A549 (cell line): ENCODE results near the gene CFAP157. TPM values are rescaled to one million over a fixed set of nuclear protein-coding genes. Genes with fewer than 3 reads are reported as not detected.

Experiments
- ATAC-seq, 2 experiments: fragments of 200-7000 bp in 1 of 2; fragments of >200 bp in 1 of 2; cut with Nextera tagmentation in 1 of 2; cut with Tn5 transposase in 1 of 2; 3 replicates each; pipeline versions ENCODE4 v1.8.0 to v1.9.1; 2018 to 2020; ENCODE audit warnings: mild to moderate bottlenecking in 1 of 2, moderate library complexity in 1 of 2
- CTCF ChIA-PET: fragments of 300-600 bp; sonication (Branson Sonifier 250); formaldehyde crosslinking; extraction: SDS; loops from one replicate; lab custom pipeline; 2021; ENCODE audit warnings: antibody characterized with exemption, inconsistent platforms; lab: Yijun Ruan, JAX
- POLR2A ChIA-PET: fragments of 350-600 bp; formaldehyde crosslinking; extraction: SDS; loops from one replicate; lab custom pipeline; 2021; ENCODE audit warnings: antibody characterized with exemption, inconsistent platforms; lab: Yijun Ruan, JAX
- DNase-seq, 2 experiments: peaks; one replicate each; pipeline versions ENCODE4 v3.0.0 to v3.0.0-alpha.2; 2011 to 2016; ENCODE audit warnings: low read depth in 1 of 2, low spot score in 1 of 2
- FAIRE-seq: peaks from 2 replicates; lab custom pipeline; 2011; peaks lifted over from hg19 to GRCh38; lab: Jason Lieb, UNC
- H3K27ac ChIP-seq, 2 experiments: fragments of >200 bp; sonication (Bioruptor Twin); formaldehyde crosslinking; 3 replicates each; pipeline ENCODE4 v1.5.1; 2016 to 2017
- H3K4me1 ChIP-seq: fragments of >200 bp; sonication (Bioruptor Twin); formaldehyde crosslinking; 3 replicates; pipeline ENCODE4 v1.6.1; 2016
- H3K4me2 ChIP-seq: fragments of >200 bp; sonication (Bioruptor Twin); formaldehyde crosslinking; 3 replicates; pipeline ENCODE4 v1.6.1; 2016
- H3K4me3 ChIP-seq: fragments of >200 bp; sonication (Bioruptor Twin); formaldehyde crosslinking; 3 replicates; pipeline ENCODE4 v1.5.1; 2016
- H3K9me3 ChIP-seq: fragments of >200 bp; sonication (Bioruptor Twin); formaldehyde crosslinking; 3 replicates; pipeline ENCODE4 v1.6.1; 2016
- CBX2 ChIP-seq: fragments of 200-600 bp; sonication (generic); IDR thresholded peaks from 2 replicates; pipeline ENCODE4 v1.6.1; 2016; ENCODE audit warnings: low read depth, mild to moderate bottlenecking, borderline replicate concordance
- CHD2 ChIP-seq: fragments of 150-350 bp; IDR thresholded peaks from 2 replicates; pipeline ENCODE4 v1.6.1; 2014; ENCODE audit warnings: low read length; ENCODE audit not compliant: partially characterized antibody
- EHMT2 ChIP-seq: fragments of 200-600 bp; sonication (generic); IDR thresholded peaks from 2 replicates; pipeline ENCODE4 v1.6.1; 2016; ENCODE audit warnings: antibody characterized with exemption, low read depth, mild to moderate bottlenecking, moderate library complexity
- EP300 ChIP-seq, 2 experiments: fragments of >200 bp; sonication (Bioruptor Twin); formaldehyde crosslinking; IDR thresholded peaks; 2 replicates in 1 of 2; 3 replicates in 1 of 2; pipeline ENCODE4 v1.6.1; 2016 to 2017
- ESRRA ChIP-seq: fragments of 150-350 bp; IDR thresholded peaks from 2 replicates; pipeline ENCODE4 v1.6.1; 2014; ENCODE audit warnings: mild to moderate bottlenecking, low read length, borderline replicate concordance
- HEYL ChIP-seq: fragments of 250-450 bp; sonication (Bioruptor Pico); IDR thresholded peaks from 2 replicates; pipeline ENCODE4 v1.8.0; 2021; ENCODE audit warnings: mild to moderate bottlenecking, moderate library complexity
- HOXB13 ChIP-seq: fragments of 250-450 bp; sonication (Bioruptor Pico); IDR thresholded peaks from 2 replicates; pipeline ENCODE4 v1.5.0; 2020; ENCODE audit warnings: low read depth, mild to moderate bottlenecking, moderate library complexity
- JUNB ChIP-seq: fragments of >200 bp; sonication (Bioruptor Twin); formaldehyde crosslinking; IDR thresholded peaks from 2 replicates; pipeline ENCODE4 v1.6.1; 2016
- KDM5A ChIP-seq: fragments of 200-600 bp; sonication (generic); IDR thresholded peaks from 2 replicates; pipeline ENCODE4 v1.6.1; 2016; ENCODE audit warnings: antibody characterized with exemption, mild to moderate bottlenecking
- MAFK ChIP-seq: fragments of 450-650 bp; IDR thresholded peaks from 2 replicates; pipeline ENCODE4 v1.6.1; 2014; ENCODE audit not compliant: partially characterized antibody
- MAZ ChIP-seq: fragments of 150-350 bp; IDR thresholded peaks from 2 replicates; pipeline ENCODE4 v1.6.1; 2014; ENCODE audit warnings: antibody characterized with exemption, low read depth, low read length, borderline replicate concordance
- NPAS2 ChIP-seq: fragments of 250-450 bp; sonication (Bioruptor Pico); IDR thresholded peaks from 2 replicates; pipeline ENCODE4 v1.8.0; 2022; ENCODE audit warnings: mild to moderate bottlenecking, moderate library complexity, borderline replicate concordance
- NR3C1 ChIP-seq: fragments of >200 bp; sonication (Bioruptor Twin); formaldehyde crosslinking; IDR thresholded peaks from 3 replicates; pipeline ENCODE4 v1.6.1; 2017
- POLR2AphosphoS2 ChIP-seq: conservative IDR thresholded peaks from 2 replicates; pipeline ENCODE4 v1.6.1; 2012; ENCODE audit warnings: low read length, improper control_type of control experiment, inconsistent platforms
- RAD21 ChIP-seq, 2 experiments: fragments of >200 bp in 1 of 2; sonication (Bioruptor Twin) in 1 of 2; formaldehyde crosslinking in 1 of 2; IDR thresholded peaks in 1 of 2; conservative IDR thresholded peaks in 1 of 2; 2 replicates in 1 of 2; 3 replicates in 1 of 2; pipeline ENCODE4 v1.6.1; 2012 to 2018; ENCODE audit warnings: inconsistent platforms in 1 of 2
- RARB ChIP-seq: fragments of 250-450 bp; sonication (Bioruptor Pico); IDR thresholded peaks from 2 replicates; pipeline ENCODE4 v1.8.0; 2021; ENCODE audit warnings: mild to moderate bottlenecking, moderate library complexity
- RNF2 ChIP-seq: fragments of 200-600 bp; sonication (generic); IDR thresholded peaks from 2 replicates; pipeline ENCODE4 v1.6.1; 2016; ENCODE audit warnings: low read depth, mild to moderate bottlenecking, antibody characterized with exemption, moderate library complexity, borderline replicate concordance
- TFCP2L1 ChIP-seq: fragments of 250-450 bp; sonication (Bioruptor Pico); IDR thresholded peaks from 2 replicates; pipeline ENCODE4 v1.5.0; 2021; ENCODE audit warnings: mild to moderate bottlenecking
- ZSCAN20 ChIP-seq: fragments of 250-450 bp; sonication (Bioruptor Pico); IDR thresholded peaks from 2 replicates; pipeline ENCODE4 v1.8.0; 2022; ENCODE audit warnings: mild to moderate bottlenecking, moderate library complexity
- WGBS: methylation state at CpG from one replicate; pipeline ENCODE4 v1.1.6; 2017; ENCODE audit errors: missing lambda C conversion rate; 5-methylcytosine and 5-hydroxymethylcytosine counted together
- polyA plus RNA-seq, 4 experiments: library from polyadenylated mRNA; depleted of rRNA in 3 of 4; stranded (reverse); fragments of >200 nt; fragmentation: RNase III in 1 of 4; extraction: RNeasy Plus Mini Kit Qiagen cat#74134 plus additional on column Dnase treatment in 1 of 4; gene quantifications; 2 replicates in 3 of 4; 3 replicates in 1 of 4; pipeline ENCODE4 v1.2.3, GENCODE V29; 2011 to 2017
- TF ChIP-seq, protein P1 (sequence below): fragments of 250-450 bp; sonication (Bioruptor Pico); IDR thresholded peaks from 2 replicates; pipeline ENCODE4 v1.5.0; 2020; ENCODE audit warnings: low read depth, mild to moderate bottlenecking, moderate library complexity
- TF ChIP-seq, protein P2 (sequence below): fragments of >200 bp; sonication (Bioruptor Twin); formaldehyde crosslinking; IDR thresholded peaks from 3 replicates; pipeline ENCODE4 v1.6.1; 2016
- TF ChIP-seq, protein P3 (sequence below): fragments of >200 bp; sonication (Bioruptor Twin); formaldehyde crosslinking; IDR thresholded peaks from 2 replicates; pipeline ENCODE4 v1.6.1; 2016

CFAP157 gene
- polyA plus RNA-seq, 2 of the 4 experiments (the other 2 are of a cell fraction): 0.04 TPM

DNA sequence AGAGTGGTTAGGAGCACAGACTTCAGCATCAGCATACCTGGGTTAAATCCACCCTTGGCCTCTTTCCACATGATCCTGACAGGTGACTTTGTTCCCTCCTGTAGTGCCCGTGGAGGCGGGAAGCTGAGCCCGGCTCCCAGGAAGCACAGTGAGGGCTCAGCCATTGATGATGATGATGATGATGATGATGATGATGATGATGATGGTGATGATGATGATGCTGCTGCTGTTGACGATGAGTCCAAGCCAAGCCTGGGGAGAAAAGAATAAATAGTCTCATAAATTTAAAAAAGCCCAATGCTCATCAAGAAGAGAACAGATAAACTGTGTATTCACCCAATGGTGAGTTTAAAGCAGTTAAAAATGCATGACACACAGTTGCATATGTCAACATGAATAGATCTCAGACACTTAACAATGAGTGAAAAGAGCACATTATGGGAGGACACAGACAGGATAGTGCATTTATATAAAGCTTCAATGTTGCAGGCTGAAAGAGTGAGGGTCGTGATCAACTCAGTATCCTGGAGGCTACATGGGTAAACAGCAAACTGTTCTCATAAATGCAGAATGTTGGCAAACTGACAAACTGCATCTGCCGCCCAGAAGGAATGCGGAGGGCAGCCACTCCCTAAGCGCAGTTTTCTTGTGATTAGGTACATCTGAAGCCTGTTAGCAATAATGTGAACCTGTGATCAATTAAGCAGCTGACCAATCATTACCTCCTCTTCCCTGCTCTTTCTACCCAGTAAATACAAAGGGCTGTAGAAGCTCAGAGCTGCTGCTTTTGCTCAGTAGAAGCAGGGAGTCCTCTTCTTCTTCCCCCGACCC lies 11.7 kb upstream of the CFAP157 start:
- FAIRE-seq (no peak), ATAC-seq (no peak), DNase-seq (no peak)
- TF ChIP-seq NPAS2 (CRISPR knock-in tag) (no peak), CHD2 (no peak), EP300 (IDR thresholded peaks at IDR 0.05) (no peak), HEYL (CRISPR knock-in tag) (no peak), HOXB13 (CRISPR knock-in tag) (no peak), POLR2AphosphoS2 (no peak), RAD21 (conservative IDR thresholded peaks at IDR 0.05 in 1 of 2, IDR thresholded peaks at IDR 0.05 in 1 of 2) (no peak), MAFK (no peak), JUNB (no peak), ZSCAN20 (no peak), EHMT2 (no peak), RARB (CRISPR knock-in tag) (no peak), ESRRA (no peak), MAZ (no peak), KDM5A (no peak), TFCP2L1 (no peak)
- TF ChIP-seq, protein P1, sequence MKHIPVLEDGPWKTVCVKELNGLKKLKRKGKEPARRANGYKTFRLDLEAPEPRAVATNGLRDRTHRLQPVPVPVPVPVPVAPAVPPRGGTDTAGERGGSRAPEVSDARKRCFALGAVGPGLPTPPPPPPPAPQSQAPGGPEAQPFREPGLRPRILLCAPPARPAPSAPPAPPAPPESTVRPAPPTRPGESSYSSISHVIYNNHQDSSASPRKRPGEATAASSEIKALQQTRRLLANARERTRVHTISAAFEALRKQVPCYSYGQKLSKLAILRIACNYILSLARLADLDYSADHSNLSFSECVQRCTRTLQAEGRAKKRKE (CRISPR knock-in tag): no peak
- TF ChIP-seq, protein P2, sequence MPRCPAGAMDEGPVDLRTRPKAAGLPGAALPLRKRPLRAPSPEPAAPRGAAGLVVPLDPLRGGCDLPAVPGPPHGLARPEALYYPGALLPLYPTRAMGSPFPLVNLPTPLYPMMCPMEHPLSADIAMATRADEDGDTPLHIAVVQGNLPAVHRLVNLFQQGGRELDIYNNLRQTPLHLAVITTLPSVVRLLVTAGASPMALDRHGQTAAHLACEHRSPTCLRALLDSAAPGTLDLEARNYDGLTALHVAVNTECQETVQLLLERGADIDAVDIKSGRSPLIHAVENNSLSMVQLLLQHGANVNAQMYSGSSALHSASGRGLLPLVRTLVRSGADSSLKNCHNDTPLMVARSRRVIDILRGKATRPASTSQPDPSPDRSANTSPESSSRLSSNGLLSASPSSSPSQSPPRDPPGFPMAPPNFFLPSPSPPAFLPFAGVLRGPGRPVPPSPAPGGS: no peak
- TF ChIP-seq, protein P3, sequence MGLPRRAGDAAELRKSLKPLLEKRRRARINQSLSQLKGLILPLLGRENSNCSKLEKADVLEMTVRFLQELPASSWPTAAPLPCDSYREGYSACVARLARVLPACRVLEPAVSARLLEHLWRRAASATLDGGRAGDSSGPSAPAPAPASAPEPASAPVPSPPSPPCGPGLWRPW: no peak
- Histone ChIP-seq H3K4me1 (0 out of 3 replicates have a peak, but pooled peaks cover 3% of the 10 kb centered on the region), H3K4me2 (no peak overlapping the region), H3K27ac (no peak overlapping the region), H3K4me3 (no peak overlapping the region), H3K9me3 (no peaks in the 10 kb centered on the region)
- WGBS: 73% methylated on average over 9 of the region's 9 CpGs
- CTCF ChIA-PET: interaction anchor here (1.1 to 1.7 kb wide), 4 partner anchors 9 to 190 kb away, joined by 3 to 4 read pairs (median 4); partner anchors contain the start of gene TOR2A
- POLR2A ChIA-PET: no interaction called here

DNA sequence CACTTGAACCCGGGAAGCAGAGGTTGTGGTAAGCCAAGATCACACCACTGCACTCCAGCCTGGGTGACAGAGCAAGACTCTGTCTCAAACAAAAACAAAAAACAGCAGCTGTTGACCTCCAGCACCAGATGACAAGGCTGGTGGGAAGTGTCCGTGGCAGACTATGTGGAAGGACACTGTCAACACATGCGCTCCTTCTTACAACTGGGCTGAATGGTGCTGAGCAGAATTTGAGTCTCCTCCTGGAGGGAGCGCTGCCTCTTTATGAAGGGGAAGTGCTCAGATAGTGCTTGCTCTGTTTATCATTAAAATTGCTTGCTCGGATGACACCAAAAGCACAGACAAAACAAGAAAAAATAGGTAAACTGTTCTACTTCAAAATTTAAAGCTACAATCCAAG lies 9.2 kb upstream of the CFAP157 start:
- TF ChIP-seq NR3C1: no peak
- TF ChIP-seq CBX2: no peak
- TF ChIP-seq EP300 (IDR thresholded peaks at IDR 0.05): no peak
- TF ChIP-seq RNF2: no peak
- no peak for TF ChIP-seq TFCP2L1
- TF ChIP-seq MAZ: no peak
- H3K27ac ChIP-seq: no peak overlapping the region
- FAIRE-seq (no peak), ATAC-seq (no peak), DNase-seq (no peak)
- WGBS: 92% methylated on average over 5 of the region's 5 CpGs
- no peak overlapping the region for H3K4me3 ChIP-seq
- ChIA-PET CTCF (interaction anchor here (0.8 to 1.1 kb wide), 3 partner anchors 12 to 224 kb away, joined by 3 to 4 read pairs (median 3); no protein-coding TSS in a partner anchor), POLR2A (no interaction called here)
- no peaks in the 10 kb centered on the region for H3K9me3 ChIP-seq
- H3K4me2 ChIP-seq: no peak overlapping the region
- H3K4me1 ChIP-seq: 0 out of 3 replicates have a peak, but pooled peaks cover 3% of the 10 kb centered on the region
